ENCODE results near the gene ERI3.

DNA sequence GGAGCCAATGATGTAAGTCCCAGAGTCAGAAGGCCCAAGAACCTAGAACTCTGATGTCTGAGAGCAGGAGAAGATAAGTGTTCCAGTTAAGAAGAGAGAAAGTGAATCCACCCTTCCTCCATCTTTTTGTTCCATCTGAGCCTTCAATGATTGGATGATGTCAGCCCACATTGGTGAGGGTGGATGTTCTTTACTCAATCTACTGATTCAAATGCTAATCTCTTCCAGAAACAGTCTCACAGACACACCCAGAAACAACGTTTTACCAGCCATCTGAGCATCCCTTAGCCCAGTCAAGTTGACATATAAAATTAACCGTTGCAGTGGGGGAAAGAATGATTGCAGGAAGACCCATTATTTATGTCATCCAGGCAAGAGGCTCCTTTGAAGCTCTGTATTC, 33.5 kb upstream of the ERI3 start:
- no peak for TF ChIP-seq POLR2A (IDR thresholded peaks at IDR 0.05; ENCODE audit: low read depth, low read length)
- TF ChIP-seq, protein P1, sequence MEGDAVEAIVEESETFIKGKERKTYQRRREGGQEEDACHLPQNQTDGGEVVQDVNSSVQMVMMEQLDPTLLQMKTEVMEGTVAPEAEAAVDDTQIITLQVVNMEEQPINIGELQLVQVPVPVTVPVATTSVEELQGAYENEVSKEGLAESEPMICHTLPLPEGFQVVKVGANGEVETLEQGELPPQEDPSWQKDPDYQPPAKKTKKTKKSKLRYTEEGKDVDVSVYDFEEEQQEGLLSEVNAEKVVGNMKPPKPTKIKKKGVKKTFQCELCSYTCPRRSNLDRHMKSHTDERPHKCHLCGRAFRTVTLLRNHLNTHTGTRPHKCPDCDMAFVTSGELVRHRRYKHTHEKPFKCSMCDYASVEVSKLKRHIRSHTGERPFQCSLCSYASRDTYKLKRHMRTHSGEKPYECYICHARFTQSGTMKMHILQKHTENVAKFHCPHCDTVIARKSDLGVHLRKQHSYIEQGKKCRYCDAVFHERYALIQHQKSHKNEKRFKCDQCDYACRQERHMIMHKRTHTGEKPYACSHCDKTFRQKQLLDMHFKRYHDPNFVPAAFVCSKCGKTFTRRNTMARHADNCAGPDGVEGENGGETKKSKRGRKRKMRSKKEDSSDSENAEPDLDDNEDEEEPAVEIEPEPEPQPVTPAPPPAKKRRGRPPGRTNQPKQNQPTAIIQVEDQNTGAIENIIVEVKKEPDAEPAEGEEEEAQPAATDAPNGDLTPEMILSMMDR (IDR thresholded peaks at IDR 0.05; ENCODE audit: extremely low read depth in 1 of 2, insufficient read depth in 1 of 2, low read depth in 1 of 2, low read length in 2 of 2): no peak
- TF ChIP-seq EZH2 (IDR thresholded peaks at IDR 0.05; ENCODE audit: borderline replicate concordance, low read depth, low read length, severe bottlenecking): no peak
- TF ChIP-seq POLR2AphosphoS5 (IDR thresholded peaks at IDR 0.05; ENCODE audit: insufficient read depth, low read depth, low read length): no peak
- TF ChIP-seq JUN (IDR thresholded peaks at IDR 0.05; ENCODE audit: borderline replicate concordance, insufficient read depth, insufficient read length, low read depth): no peak
- no peak for TF ChIP-seq MYC (IDR thresholded peaks at IDR 0.05; ENCODE audit: low read depth, low read length)

All from endothelial cell of umbilical vein (primary cell).